ENCODE results near the gene GSK3B.
A peak's percentile ranks its signal among the peaks of the same experiment; 100 is the strongest.

GSK3B gene

GRCh38 chr3:120093911-120094775 is at the start of gene GSK3B:
TSS of gene GSK3B (minus strand) at chr3:120094447. CDS start at chr3:120093434, 1,013 bp downstream.
- peak; percentile 62 for DNase-seq

GRCh38 chr3:120143676-120144075 is 49.4 kb upstream of the GSK3B start:
- DNase-seq: no peak

GRCh38 chr3:120142236-120142635 is 48.0 kb upstream of the GSK3B start:
- no peak for DNase-seq

- no peak for DNase-seq
Observed at GRCh38 chr3:120140098-120140742, 46.0 kb upstream of the GSK3B start.

GRCh38 chr3:120139140-120139539 is 44.9 kb upstream of the GSK3B start:
- no peak for DNase-seq

- DNase-seq: no peak
Observed at GRCh38 chr3:120137548-120137947, 43.3 kb upstream of the GSK3B start.

GRCh38 chr3:120130656-120131055 is 36.4 kb upstream of the GSK3B start:
- DNase-seq: no peak

- DNase-seq: no peak
Observed at GRCh38 chr3:120129718-120130513, 35.7 kb upstream of the GSK3B start.

- no peak for DNase-seq
Observed at GRCh38 chr3:120129051-120129450, 34.8 kb upstream of the GSK3B start.

GRCh38 chr3:120125992-120126391 is 31.7 kb upstream of the GSK3B start:
- no peak for DNase-seq

- no peak for DNase-seq
Observed at GRCh38 chr3:120119846-120120510, 25.7 kb upstream of the GSK3B start.

- no peak for DNase-seq
Observed at GRCh38 chr3:120114981-120115380, 20.7 kb upstream of the GSK3B start.

- DNase-seq: no peak
Observed at GRCh38 chr3:120114376-120114775, 20.1 kb upstream of the GSK3B start.

- DNase-seq: no peak
Observed at GRCh38 chr3:120113128-120114116, 19.2 kb upstream of the GSK3B start.

GRCh38 chr3:120111898-120112297 is 17.7 kb upstream of the GSK3B start:
- DNase-seq: no peak

- no peak for DNase-seq
Observed at GRCh38 chr3:120103276-120103675, 9.0 kb upstream of the GSK3B start.

GRCh38 chr3:120102674-120103073 is 8.4 kb upstream of the GSK3B start:
- peak; percentile 18 for DNase-seq

- DNase-seq: no peak
Observed at GRCh38 chr3:120102232-120102631, 8.0 kb upstream of the GSK3B start.

- no peak for DNase-seq
Observed at GRCh38 chr3:120101624-120102023, 7.4 kb upstream of the GSK3B start.

GRCh38 chr3:120100711-120101110 is 6.5 kb upstream of the GSK3B start:
- DNase-seq: no peak

- DNase-seq: no peak
Observed at GRCh38 chr3:120098710-120099109, 4.5 kb upstream of the GSK3B start.

GRCh38 chr3:120095979-120096426 is 1.8 kb upstream of the GSK3B start:
- no peak for DNase-seq

Data from NCI-H1092 (cell line).